NT2/D1 (cell line): Measurements from ENCODE around the gene MAMDC4.
A peak's percentile ranks its signal among the peaks of the same experiment; 100 is the strongest.
"Not testable (repeated sequence)": the region's sequence is repeated elsewhere in the genome, so short reads cannot be mapped to it uniquely, and the experiment has no call there.

Experiments used
- DNase-seq: peaks from one replicate; pipeline ENCODE4 v3.0.0-alpha.2; 2011; ENCODE audit warnings: low read depth, low spot score
- H3K27me3 ChIP-seq: 2 replicates; pipeline ENCODE4 v1.6.0; 2011; ENCODE audit warnings: mild to moderate bottlenecking; ENCODE audit not compliant: insufficient read length, insufficient read depth
- H3K36me3 ChIP-seq: 2 replicates; pipeline ENCODE4 v1.6.1; 2011; ENCODE audit warnings: mild to moderate bottlenecking, low read length, mixed read lengths; ENCODE audit not compliant: insufficient read depth, insufficient read length
- H3K4me1 ChIP-seq: 2 replicates; pipeline ENCODE4 v1.5.1; 2011; ENCODE audit not compliant: insufficient read depth, insufficient read length
- H3K4me3 ChIP-seq: 2 replicates; pipeline ENCODE4 v1.5.1; 2011; ENCODE audit warnings: low read depth; ENCODE audit not compliant: insufficient read length
- H3K9ac ChIP-seq: 2 replicates; pipeline ENCODE4 v1.6.0; 2011; ENCODE audit warnings: low read depth; ENCODE audit not compliant: insufficient read length
- H3K9me3 ChIP-seq: 2 replicates; pipeline ENCODE4 v1.5.1; 2011; ENCODE audit warnings: mild to moderate bottlenecking, low read length; ENCODE audit not compliant: insufficient read depth
- SUZ12 ChIP-seq: IDR thresholded peaks from 2 replicates; pipeline ENCODE4 v1.6.1; 2011; ENCODE audit not compliant: insufficient read length, insufficient read depth; ENCODE audit errors: extremely low read depth
- YY1 ChIP-seq: IDR thresholded peaks from 2 replicates; pipeline ENCODE4 v1.6.1; 2011; ENCODE audit not compliant: insufficient read length, insufficient read depth
- ZNF274 ChIP-seq: IDR thresholded peaks from 2 replicates; pipeline ENCODE4 v1.6.1; 2011; ENCODE audit warnings: mild to moderate bottlenecking, low read depth, low read length

MAMDC4 gene

DNA sequence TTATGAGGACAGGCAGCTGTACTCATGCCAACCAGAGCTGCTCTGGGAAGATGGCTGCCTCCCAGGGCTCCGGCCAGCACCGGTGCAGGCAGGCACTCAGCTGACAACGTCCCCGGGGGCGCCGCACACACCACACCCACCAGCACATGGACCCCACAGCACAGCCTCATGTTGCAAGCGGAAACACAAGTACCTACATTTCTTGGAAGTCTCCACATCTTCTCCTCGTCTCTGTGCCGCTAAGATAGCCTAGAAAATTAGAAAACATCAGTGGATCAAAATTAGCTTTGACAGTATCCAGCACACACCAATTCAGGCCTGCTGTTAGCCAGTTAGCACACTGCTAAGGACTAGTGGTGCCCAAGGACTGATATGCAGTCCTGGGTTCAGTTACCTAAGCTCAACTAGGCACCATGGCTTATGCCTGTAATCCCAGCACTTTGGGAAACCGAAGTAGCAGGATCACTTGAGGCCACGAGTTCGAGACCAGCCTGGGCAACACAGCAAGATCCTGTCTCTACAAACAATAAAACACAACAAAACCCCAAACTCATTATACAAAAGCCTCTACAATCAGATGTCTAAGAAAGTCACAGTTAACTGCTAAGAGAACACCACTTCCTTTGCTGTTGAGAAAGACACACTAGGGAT is 11.6 kb downstream of the MAMDC4 start:
- no peak for DNase-seq
- Histone ChIP-seq H3K9ac (no peak overlapping the region), H3K36me3 (peaks cover 62% of the 10 kb centered on the region), H3K4me1 (peaks cover 14% of the 10 kb centered on the region), H3K9me3 (peaks cover 18% of the 10 kb centered on the region; the same call in 1 of the 2 replicates), H3K4me3 (no peak overlapping the region), H3K27me3 (no peaks in the 10 kb centered on the region)
- TF ChIP-seq YY1 (no peak), ZNF274 (no peak), SUZ12 (no peak)

GRCh38 chr9:136865041-136865767 is 13.1 kb downstream of the MAMDC4 start:
- Histone ChIP-seq H3K9ac (peak overlapping the region; percentile 63), H3K36me3 (peaks cover 49% of the 10 kb centered on the region), H3K9me3 (peaks cover 27% of the 10 kb centered on the region; the same call in 1 of the 2 replicates), H3K4me3 (peak overlapping the region; percentile 72), H3K27me3 (no peaks in the 10 kb centered on the region), H3K4me1 (peaks cover 12% of the 10 kb centered on the region)
- TF ChIP-seq ZNF274, result no peak
- no peak for TF ChIP-seq YY1
- no peak for TF ChIP-seq SUZ12
- no peak for DNase-seq

- no peak for DNase-seq
- Histone ChIP-seq H3K4me3 (peak overlapping the region; percentile 72), H3K9me3 (peaks cover 32% of the 10 kb centered on the region), H3K4me1 (peaks cover 12% of the 10 kb centered on the region), H3K9ac (peak overlapping the region; percentile 89), H3K27me3 (no peaks in the 10 kb centered on the region), H3K36me3 (peaks cover 44% of the 10 kb centered on the region)
- TF ChIP-seq SUZ12 (no peak), ZNF274 (no peak), YY1 (no peak)
Observed at GRCh38 chr9:136865768-136866103, 13.6 kb downstream of the MAMDC4 start.

DNA sequence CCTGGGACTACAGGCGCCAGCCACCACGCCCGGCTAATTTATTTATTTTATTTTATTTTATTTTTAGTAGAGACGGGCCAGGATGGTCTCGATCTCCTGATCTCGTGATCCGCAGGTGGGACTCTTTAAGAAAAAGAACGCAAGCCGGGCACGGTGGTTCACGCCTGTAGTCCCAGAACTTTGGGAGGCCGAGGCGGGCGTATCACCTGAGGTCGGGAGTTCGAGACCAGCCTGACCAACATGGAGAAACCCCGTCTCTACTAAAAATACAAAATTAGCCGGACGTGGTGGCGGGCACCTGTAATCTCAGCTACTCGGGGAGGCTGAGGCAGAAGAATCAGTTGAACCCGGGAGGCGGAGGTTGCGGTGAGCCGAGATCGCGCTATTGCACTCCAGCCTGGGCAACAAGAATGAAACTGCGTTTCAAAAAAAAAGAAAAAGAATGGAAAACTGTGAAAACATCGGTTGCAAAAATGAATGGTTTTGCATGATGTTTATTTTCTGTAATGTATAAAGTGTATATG is 14.8 kb downstream of the MAMDC4 start:
- Histone ChIP-seq H3K9ac (peak overlapping the region; percentile 64), H3K4me3 (peak overlapping the region; percentile 72), H3K9me3 (peaks cover 44% of the 10 kb centered on the region), H3K36me3 (peaks cover 31% of the 10 kb centered on the region)
- H3K27me3 ChIP-seq, DNase-seq, H3K4me1 ChIP-seq: not testable (repeated sequence)

DNA sequence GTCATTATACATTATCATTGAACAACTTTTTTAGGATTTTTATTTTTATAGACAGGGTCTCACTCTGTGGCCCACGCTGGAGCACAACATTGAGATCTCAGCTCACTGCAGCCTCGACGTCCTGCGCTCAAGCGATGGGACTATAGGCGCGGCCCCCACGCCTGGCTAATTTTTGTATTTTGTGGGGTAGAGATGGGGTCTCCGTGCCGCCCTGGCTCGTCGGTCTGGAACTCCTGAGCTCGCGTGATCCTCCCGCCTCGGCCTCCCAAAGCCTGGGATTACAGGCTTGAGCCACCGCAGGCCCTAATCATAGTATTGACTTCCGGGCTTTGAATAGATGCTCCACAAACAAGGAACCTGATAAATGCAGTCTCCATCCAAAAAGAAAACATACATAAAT is 15.3 kb downstream of the MAMDC4 start:
- Histone ChIP-seq H3K9ac (no peak overlapping the region), H3K27me3 (no peaks in the 10 kb centered on the region), H3K4me3 (no peak overlapping the region), H3K9me3 (peaks cover 49% of the 10 kb centered on the region), H3K4me1 (peaks cover 5% of the 10 kb centered on the region), H3K36me3 (peaks cover 26% of the 10 kb centered on the region)
- no peak for DNase-seq
- TF ChIP-seq YY1, result no peak
- TF ChIP-seq ZNF274, result no peak
- no peak for TF ChIP-seq SUZ12

GRCh38 chr9:136867917-136868316 is 15.8 kb downstream of the MAMDC4 start:
- Histone ChIP-seq H3K9ac (no peak overlapping the region), H3K9me3 (peaks cover 54% of the 10 kb centered on the region), H3K4me3 (no peak overlapping the region), H3K36me3 (peaks cover 22% of the 10 kb centered on the region), H3K27me3 (no peaks in the 10 kb centered on the region), H3K4me1 (peaks cover 5% of the 10 kb centered on the region)
- no peak for TF ChIP-seq SUZ12
- TF ChIP-seq ZNF274, result no peak
- no peak for TF ChIP-seq YY1
- DNase-seq, result no peak

GRCh38 chr9:136868644-136869043 is 16.5 kb downstream of the MAMDC4 start:
- Histone ChIP-seq H3K36me3 (peaks cover 15% of the 10 kb centered on the region), H3K27me3 (no peaks in the 10 kb centered on the region), H3K4me3 (no peak overlapping the region), H3K9ac (no peak overlapping the region), H3K9me3 (peaks cover 61% of the 10 kb centered on the region), H3K4me1 (peaks cover 5% of the 10 kb centered on the region)
- DNase-seq, result no peak
- no peak for TF ChIP-seq ZNF274
- TF ChIP-seq YY1, result no peak
- no peak for TF ChIP-seq SUZ12

DNA sequence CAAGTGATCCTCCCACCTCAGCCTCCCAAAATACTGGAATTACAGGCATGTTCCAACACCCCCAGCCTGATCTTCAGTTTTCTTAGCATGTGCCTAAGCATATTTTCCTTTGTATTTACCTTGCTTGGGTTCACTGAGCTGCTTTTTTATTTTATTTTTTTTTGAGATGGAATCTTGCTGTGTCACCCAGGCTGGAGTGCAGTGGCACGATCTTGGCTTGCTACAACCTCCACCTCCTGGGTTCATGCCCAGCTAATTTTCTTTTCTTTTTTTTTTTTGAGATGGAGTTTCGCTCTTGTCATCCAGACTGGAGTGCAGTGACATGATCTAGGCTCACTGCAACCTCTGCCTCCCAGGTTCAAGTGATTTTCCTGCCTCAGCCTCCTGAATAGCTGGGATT is 17.5 kb downstream of the MAMDC4 start:
- not testable (repeated sequence) for H3K9ac ChIP-seq, H3K36me3 ChIP-seq, H3K27me3 ChIP-seq, H3K4me1 ChIP-seq, DNase-seq, H3K4me3 ChIP-seq
- H3K9me3 ChIP-seq, result peaks cover 69% of the 10 kb centered on the region
